Posterior vena cava (tissue), 2 donors: ENCODE data around the gene UVSSA. TPM values are rescaled to one million over a fixed set of nuclear protein-coding genes. Genes with fewer than 3 reads are reported as not detected.

ENCODE experiments used
- DNase-seq: peaks from one replicate; pipeline ENCODE4 v3.0.0-alpha.2; 2020; ENCODE audit warnings: low spot score
- intact Hi-C, 2 donors: fragments of 100-400 bp; cut with DNase I; formaldehyde crosslinking; loops; one replicate each; pipeline versions ENCODE4 v1.14.1 to v1.14.2; 2022 to 2023
- total RNA-seq, 2 donors: library from RNA; stranded (reverse); fragmentation: NEBNext Ultra II Directional; extraction: Animal tissue kit (Norgen Biotek cat#: 25700); gene quantifications; one replicate each; pipeline ENCODE4 v1.2.1, GENCODE V29; 2021
- donor health status: DM: yes; HTN: yes; CAD: no.
- donor health status: DM: yes; HTN: yes; CAD: no.

The UVSSA gene
- total RNA-seq, 2 donors from 2014 or later: 14.3 to 14.7 TPM

GRCh38 chr4:1342003-1342402, 5.0 kb upstream of the UVSSA start:
- intact Hi-C loops: no loop called here
- no peak for DNase-seq

GRCh38 chr4:1344696-1345095, 2.3 kb upstream of the UVSSA start:
- intact Hi-C loops: no loop called here
- DNase-seq: no peak

- DNase-seq: no peak
- intact Hi-C loops: loop anchor here in 1 of 2 donors (2.0 kb wide), 1 partner anchor 97 kb away; the partner anchor contains the start of gene CTBP1
Measured at GRCh38 chr4:1345903-1346780, 866 bp upstream of the UVSSA start.

- intact Hi-C loops: loop anchor here in 1 of 2 donors (2.0 kb wide), 1 partner anchor 99 kb away; the partner anchor contains the start of gene CTBP1
- DNase-seq: peak; percentile 94
Measured at GRCh38 chr4:1347410-1347864, 429 bp downstream of the UVSSA start.

- intact Hi-C loops: no loop called here
Measured at GRCh38 chr4:1348014-1348513, 1.1 kb downstream of the UVSSA start.

GRCh38 chr4:1348746-1349145, 1.7 kb downstream of the UVSSA start:
- intact Hi-C loops: no loop called here
- DNase-seq: no peak

More at GRCh38 chr4:1348014-1348513, 1.1 kb downstream of the UVSSA start:
- no peak for DNase-seq

GRCh38 chr4:1349359-1350168, 2.6 kb downstream of the UVSSA start:
- intact Hi-C loops: loop anchor here in 1 of 2 donors (10.0 kb wide), 2 partner anchors 275 to 375 kb away; partner anchors contain the start of genes TACC3 and TMEM129
- no peak for DNase-seq

- intact Hi-C loops: loop anchor here in 1 of 2 donors (10.0 kb wide), 2 partner anchors 275 to 375 kb away; partner anchors contain the start of genes TACC3 and TMEM129
- DNase-seq: no peak
Measured at GRCh38 chr4:1350169-1350520, 3.1 kb downstream of the UVSSA start.

- peak; percentile 94 for DNase-seq
- intact Hi-C loops: loop anchor here in 1 of 2 donors (10.0 kb wide), 2 partner anchors 273 to 373 kb away; partner anchors contain the start of genes TACC3 and TMEM129
Measured at GRCh38 chr4:1351854-1352566, 5.0 kb downstream of the UVSSA start.

GRCh38 chr4:1352567-1352900, 5.5 kb downstream of the UVSSA start:
- DNase-seq: no peak
- intact Hi-C loops: loop anchor here in 1 of 2 donors (10.0 kb wide), 2 partner anchors 272 to 372 kb away; partner anchors contain the start of genes TACC3 and TMEM129

GRCh38 chr4:1353186-1354055, 6.4 kb downstream of the UVSSA start:
- intact Hi-C loops: loop anchor here in 1 of 2 donors (10.0 kb wide), 2 partner anchors 271 to 371 kb away; partner anchors contain the start of genes TACC3 and TMEM129

GRCh38 chr4:1354136-1354982, 7.4 kb downstream of the UVSSA start:
- DNase-seq: no peak
- intact Hi-C loops: loop anchor here in 1 of 2 donors (10.0 kb wide), 2 partner anchors 270 to 370 kb away; partner anchors contain the start of genes TACC3 and TMEM129

More at GRCh38 chr4:1353186-1354055, 6.4 kb downstream of the UVSSA start:
- no peak for DNase-seq

- intact Hi-C loops: loop anchor here (5.0 to 10.0 kb wide), 3 partner anchors 270 to 370 kb away; partner anchors contain the start of genes TACC3 (in 1 of the 2) and TMEM129 (in 1 of the 2)
- DNase-seq: no peak
Measured at GRCh38 chr4:1354983-1355275, 7.9 kb downstream of the UVSSA start.

GRCh38 chr4:1355378-1355777, 8.4 kb downstream of the UVSSA start:
- intact Hi-C loops: loop anchor here (5.0 to 10.0 kb wide), 3 partner anchors 269 to 369 kb away; partner anchors contain the start of genes TACC3 (in 1 of the 2) and TMEM129 (in 1 of the 2)
- no peak for DNase-seq

- no peak for DNase-seq
- intact Hi-C loops: loop anchor here (5.0 to 10.0 kb wide), 3 partner anchors 268 to 368 kb away; partner anchors contain the start of genes TACC3 (in 1 of the 2) and TMEM129 (in 1 of the 2)
Measured at GRCh38 chr4:1356181-1356998, 9.4 kb downstream of the UVSSA start.
